Left hindlimb (tissue), 1 donor: ENCODE measurements around the gene PLSCR4.
"Not testable (repeated sequence)": the region's sequence is repeated elsewhere in the genome, so short reads cannot be mapped to it uniquely, and the experiment has no call there.

Experiments used
- DNase-seq: peaks from one replicate; pipeline ENCODE4 v3.0.0-alpha.2; 2018

Gene PLSCR4

DNA sequence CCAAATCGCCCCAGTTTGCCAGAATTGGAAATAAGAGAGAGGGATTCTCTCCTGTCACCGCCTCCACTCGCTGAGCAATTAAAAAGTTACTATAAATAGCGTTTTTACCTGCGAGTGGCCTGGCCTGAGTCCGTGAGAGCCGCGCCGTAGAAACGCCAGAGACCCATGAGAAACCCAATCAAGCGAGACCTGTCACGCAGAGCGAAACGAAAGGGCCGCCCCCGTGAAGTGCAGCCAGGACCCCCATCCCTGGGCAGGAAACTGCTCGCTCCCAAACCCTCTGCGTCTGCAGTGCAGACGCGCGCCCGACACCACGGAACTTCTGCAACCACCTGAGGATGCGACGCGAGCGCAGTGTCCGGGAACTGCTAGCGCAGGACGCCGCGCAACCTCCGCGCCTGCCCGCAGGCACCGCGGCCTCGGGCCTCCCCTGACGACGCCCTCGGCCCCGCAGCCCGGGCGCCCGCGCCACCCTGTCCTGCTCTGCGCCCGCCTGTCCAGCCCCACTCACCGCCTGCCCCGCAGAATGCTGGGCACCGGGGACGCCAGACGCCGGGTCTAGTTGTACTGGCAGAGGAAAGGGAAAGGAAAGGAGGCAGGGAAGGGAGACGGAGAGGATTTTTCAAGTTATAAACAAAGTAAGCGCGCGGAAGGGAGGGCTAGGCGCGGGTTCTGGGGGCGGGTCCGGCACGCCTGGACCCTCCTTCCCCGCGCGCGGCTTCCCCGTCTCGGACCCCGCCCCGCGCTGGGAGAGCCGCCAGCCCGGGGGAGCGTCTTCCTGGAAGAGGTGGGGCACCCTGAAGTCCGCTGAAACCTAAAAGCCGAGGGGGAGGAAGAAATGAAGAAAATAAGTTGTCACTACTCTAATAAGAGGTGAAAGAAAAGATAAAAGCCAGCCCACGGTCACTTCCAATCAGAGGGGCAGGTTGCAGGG is at the start of gene PLSCR4:
Gene PLSCR4, minus strand, starts transcription at position 657 of the 934 bp plus-strand sequence. CDS start 29,034 bp downstream, outside the sequence.
- DNase-seq: peak; percentile 91

- not testable (repeated sequence) for DNase-seq
Measured at GRCh38 chr3:146293401-146293800, 42.5 kb upstream of the PLSCR4 start.

GRCh38 chr3:146283781-146284445 is 33.0 kb upstream of the PLSCR4 start:
- DNase-seq: no peak

DNA sequence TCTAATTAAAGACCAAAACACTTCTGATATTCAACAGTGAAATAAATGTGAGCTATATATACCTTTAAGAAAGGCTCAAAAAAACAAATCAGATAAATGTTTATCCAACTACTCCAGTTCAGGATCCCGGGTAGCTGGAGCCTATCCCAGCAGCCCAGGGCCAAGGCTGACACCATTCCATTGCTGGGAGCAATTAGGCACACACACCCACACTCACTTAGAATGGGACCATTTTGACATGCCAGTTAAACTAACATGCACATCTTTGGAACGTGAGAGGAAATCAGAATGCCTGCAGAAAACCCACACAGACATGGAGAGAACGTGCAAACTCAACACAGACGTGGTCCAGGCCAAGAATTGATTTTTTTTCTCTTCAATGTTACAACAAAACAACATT is 30.0 kb upstream of the PLSCR4 start:
- peak; percentile 35 for DNase-seq

- no peak for DNase-seq
Measured at GRCh38 chr3:146279951-146280350, 29.0 kb upstream of the PLSCR4 start.

GRCh38 chr3:146279013-146279412 is 28.1 kb upstream of the PLSCR4 start:
- DNase-seq: no peak

DNA sequence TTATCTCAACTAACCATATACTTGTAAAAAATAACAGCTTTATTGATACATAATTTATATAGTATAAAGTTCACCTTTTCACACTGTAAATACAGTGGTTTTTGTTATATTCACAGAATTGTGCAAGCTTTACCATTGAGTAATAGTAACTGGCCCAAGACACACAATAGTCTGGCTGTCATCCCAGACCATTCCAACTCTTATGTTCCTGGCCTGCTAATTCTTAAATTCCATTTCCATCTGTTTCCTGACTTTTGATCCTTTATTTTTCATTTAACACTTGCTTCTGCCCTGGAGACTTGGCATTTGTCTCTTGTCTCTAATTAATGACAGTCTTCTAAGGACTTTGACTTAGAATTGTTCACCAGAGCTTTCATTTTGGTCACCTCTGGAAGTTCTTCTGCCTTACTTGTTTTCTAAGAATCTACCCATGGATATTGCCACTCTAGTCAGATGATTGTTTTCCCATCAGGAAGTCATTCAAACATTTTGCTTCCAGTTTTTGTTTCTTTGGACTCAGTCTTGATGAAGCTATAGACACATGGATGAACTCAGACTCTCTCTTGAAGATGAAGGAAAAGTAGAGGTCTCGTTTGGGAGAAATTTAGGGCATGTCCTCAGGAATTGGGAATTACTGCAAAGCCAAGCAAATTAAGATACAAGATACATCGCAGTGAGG is 27.2 kb upstream of the PLSCR4 start:
- DNase-seq: peak; percentile 47

DNA sequence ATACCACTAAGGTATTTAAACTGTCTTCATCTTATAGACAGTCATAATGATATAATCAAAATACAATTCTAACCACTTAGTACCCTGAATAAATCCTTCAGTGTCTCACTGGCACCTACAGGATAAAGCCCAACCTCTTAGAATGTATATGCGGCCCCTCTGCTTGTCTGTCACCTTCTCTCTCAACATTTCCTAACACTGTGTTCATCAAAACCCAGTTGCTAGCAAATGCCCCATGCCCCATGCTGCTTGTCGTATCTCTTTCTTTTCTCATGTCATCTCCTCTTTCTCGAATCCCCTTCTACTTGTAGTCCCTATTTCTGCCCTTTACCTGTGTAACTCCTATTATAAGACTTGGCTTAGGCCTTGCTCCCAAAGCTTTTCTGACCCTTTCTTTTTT is 24.6 kb upstream of the PLSCR4 start:
- no peak for DNase-seq

DNA sequence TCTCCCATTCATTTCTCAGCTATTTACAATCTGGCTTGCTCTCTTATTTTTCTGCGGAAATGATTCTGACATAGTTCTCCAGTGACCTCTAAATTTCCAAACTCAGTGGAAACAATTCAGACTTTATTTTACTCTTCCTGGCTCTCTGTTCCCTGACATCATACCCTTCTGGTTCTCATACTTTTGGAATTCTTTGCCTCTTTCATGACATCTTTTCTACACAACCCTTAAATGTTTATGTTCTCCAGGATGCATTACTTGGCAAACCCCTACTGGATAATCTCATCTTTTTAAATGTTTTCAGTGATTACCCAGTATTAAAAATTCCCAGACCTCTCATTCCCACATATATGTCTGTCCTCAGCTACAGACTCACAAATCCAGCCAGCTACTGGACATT is 23.9 kb upstream of the PLSCR4 start:
- no peak for DNase-seq

GRCh38 chr3:146273721-146274407 is 23.0 kb upstream of the PLSCR4 start:
- DNase-seq: no peak

DNA sequence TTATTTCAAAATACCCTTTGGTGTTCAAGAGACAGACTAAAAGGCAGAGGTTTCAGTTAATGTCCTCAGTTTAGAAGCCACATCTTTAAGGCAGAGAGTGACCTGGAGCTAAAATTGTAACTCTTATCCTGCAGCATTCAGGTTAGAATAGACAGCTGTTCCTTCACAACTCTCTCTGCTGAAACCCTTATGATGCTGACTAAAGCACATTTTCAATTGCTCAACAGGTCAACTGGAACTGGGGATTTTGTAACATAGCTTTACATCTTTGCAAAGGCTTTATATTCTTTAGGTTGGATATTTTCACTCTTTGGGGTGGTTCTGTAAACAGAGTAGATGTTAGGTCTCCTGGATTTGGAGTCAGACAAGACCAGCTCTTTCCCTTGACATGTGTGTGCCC is 20.3 kb upstream of the PLSCR4 start:
- DNase-seq: no peak

DNA sequence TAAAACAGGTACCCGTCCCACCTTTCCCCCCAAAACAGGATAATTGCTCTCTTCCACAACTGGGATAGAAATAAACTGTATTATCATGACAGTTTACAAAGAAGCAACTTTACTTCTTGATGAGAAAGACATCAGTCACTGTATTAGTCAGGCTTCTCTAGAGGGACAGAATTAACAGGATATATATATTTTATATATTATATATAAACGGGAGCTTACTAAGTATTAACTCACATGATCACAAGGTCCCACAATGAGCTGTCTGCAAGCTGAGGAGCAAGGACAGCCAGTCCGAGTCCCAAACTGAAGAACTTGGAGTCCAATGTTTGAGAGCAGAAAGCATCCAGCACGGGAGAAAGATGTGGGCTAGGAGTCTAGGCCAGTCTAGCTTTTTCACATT is 18.4 kb upstream of the PLSCR4 start:
- no peak for DNase-seq

GRCh38 chr3:146268535-146269219 is 17.8 kb upstream of the PLSCR4 start:
- no peak for DNase-seq

- DNase-seq: no peak
Measured at GRCh38 chr3:146265720-146266119, 14.8 kb upstream of the PLSCR4 start.

DNA sequence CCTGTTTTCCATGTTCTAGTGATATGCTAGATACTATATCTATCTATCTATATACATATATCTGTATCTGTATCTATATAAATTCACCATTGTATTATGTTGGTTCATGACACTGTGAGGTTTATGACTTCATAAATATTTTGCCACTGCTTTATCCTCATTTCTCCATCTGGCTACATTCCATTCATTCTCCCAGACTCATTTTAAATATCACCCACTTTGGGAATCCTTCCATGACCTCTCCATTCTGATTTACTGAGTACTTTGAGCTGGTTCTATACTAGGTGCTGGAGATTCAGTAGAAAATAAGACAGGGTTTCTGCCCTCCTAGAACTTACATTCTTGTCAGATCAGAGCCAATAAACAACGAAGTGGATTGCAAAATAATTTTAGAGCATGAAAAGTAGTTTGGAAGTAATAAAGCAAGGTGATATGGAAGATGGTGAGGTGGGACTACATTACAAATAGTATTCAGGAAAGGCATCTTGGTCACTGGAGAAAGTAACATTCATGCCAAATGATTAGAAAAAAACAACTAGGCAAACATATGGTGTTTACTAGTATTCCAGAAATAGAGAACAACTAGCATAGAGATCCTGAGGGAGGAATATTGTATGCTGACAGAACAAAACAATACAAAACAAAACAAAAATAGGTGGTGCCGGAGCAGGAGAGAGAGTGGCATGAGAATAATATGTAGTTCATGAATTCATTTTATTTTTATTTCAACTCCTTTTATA is 11.6 kb upstream of the PLSCR4 start:
- DNase-seq: no peak

DNA sequence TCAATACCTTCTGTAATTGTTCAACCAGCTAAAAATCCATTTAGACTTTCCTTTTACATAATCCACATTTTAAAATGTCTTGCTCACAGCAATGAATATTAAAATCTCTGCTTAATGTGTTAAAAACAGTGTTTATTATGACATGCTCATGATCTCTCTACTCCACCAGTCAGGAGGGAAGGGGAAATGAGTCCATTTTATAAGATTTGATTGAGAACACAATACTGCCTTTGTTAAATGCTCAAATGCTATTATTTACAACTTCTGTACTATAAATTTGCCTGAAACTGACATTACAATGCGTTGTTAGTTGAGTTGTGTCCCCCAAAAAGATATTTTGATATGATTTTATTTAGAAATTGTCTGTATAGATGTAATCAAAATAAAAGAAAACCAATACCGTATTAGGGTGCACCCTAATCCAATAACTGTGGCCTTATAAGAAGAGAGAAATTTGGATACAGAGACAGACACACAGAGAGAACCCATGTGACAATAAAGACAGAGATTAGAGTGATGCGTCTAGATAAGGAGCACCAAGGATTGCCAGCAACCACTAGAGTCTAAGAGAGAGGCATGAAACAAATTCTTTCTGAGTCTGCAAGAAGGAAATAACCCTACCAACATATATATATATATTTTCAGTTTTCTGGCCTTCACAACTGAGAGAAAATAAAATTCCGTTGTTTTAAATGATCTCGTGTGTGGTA is 9.1 kb upstream of the PLSCR4 start:
- no peak for DNase-seq

DNA sequence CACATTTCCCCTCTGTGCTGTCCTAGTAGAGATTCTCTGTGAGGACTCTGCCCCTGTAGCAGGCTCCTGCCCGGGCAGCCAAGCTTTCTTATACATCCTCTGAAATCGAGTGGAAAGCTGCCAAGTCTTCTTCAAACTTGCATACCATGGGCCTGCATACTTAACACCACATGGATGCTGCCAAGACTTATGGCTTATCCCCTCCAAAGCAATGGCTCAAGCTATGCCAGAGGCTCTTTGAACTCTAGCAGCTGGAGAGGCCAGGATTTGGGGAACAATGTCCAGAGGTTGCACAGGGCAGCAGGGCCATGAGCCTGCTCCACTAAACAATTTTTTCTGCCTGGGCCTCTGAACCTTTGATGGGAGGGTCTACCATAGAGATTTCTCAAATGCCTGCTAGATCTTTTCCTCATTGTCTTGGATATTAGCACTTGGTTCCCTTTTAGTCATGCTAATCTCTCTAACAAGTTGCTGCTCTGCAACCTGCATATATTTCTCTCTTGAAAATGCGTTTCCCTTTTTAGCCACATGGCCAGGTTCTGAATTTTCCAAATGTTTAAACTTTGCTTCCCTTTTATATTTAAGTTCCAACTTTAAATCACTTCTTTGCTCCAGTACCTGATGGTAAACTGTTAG is 6.1 kb upstream of the PLSCR4 start:
- no peak for DNase-seq

- DNase-seq: not testable (repeated sequence)
Measured at GRCh38 chr3:146252445-146252844, 1.5 kb upstream of the PLSCR4 start.

DNA sequence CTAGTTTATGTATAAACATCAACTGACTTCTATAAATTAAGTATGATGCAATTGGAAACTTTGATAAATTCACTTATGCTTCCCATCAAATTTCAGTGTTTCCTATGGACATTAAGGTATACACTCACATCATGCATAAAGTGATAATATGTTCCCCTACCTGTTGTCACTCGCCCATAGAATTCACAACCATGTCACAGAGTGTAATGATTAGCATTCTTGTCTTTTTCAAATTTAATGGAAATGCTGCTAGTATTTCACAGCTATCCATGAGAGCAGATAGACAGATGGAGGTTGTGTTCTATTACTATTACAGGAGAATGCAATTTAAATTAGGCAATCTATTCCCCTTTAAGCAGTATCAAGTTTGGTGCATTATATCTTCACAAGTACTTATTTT is 984 bp downstream of the PLSCR4 start:
- DNase-seq: no peak

GRCh38 chr3:146247911-146248310 is 3.0 kb downstream of the PLSCR4 start:
- DNase-seq: no peak
